ENCODE results near the gene OR2T10. TPM values are rescaled to one million over a fixed set of nuclear protein-coding genes. Genes with fewer than 3 reads are reported as not detected.

The OR2T10 gene
- total RNA-seq, 8 experiments from 2014 or later: 0.08 to 0.28 (median 0.09) TPM; not detected in 5

- ATAC-seq (replicated peaks in 6 of 8): peak in 5 of 8 experiments; percentile 26 to 82 (median 62)
- WGBS, 10 experiments: 11 to 86% (median 57%) methylated on average over 2 to 4 of the region's 4 CpGs; no CpG with 5 or more reads in 5 of the 10 experiments
Observed at GRCh38 chr1:248622570-248623001, 25.1 kb upstream of the OR2T10 start.

GRCh38 chr1:248621770-248622169, 24.3 kb upstream of the OR2T10 start:
- in situ Hi-C loops (cut with MboI; ENCODE audit: low pct_unique_long_range_greater_than_20kb in 2 of 9, low sequenced_read_pairs in 9 of 9, unreplicated experiment in 9 of 9): no loop called here
- Histone ChIP-seq H3K4me3 (no peak overlapping the region), H3K27ac (no peak overlapping the region), H3K4me1 (replicated peaks in 1 of 2) (no peaks in the 10 kb centered on the region)
- WGBS, 10 experiments: 9 to 65% (median 44%) methylated on average over 1 to 7 of the region's 7 CpGs; no CpG with 5 or more reads in 2 of the 10 experiments
- ATAC-seq (replicated peaks in 6 of 8): peak in 1 of 8 experiments; percentile 57

More at GRCh38 chr1:248622570-248623001, 25.1 kb upstream of the OR2T10 start:
- in situ Hi-C loops (cut with MboI; ENCODE audit: low pct_unique_long_range_greater_than_20kb in 2 of 9, low sequenced_read_pairs in 9 of 9, unreplicated experiment in 9 of 9): no loop called here
- H3K4me1 ChIP-seq (replicated peaks in 1 of 2): no peaks in the 10 kb centered on the region
- H3K27ac ChIP-seq: no peak overlapping the region
- no peak overlapping the region for H3K4me3 ChIP-seq

- 0 to 30% (median 4%) methylated on average over 1 to 3 of the region's 3 CpGs; no CpG with 5 or more reads in 2 of the 10 experiments for WGBS, 10 experiments
- Histone ChIP-seq H3K4me1 (replicated peaks in 1 of 2) (no peaks in the 10 kb centered on the region), H3K27ac (no peak overlapping the region), H3K4me3 (no peak overlapping the region)
- peak in 2 of 8 experiments; percentile 81 to 82 for ATAC-seq (replicated peaks in 6 of 8)
- in situ Hi-C loops (cut with MboI; ENCODE audit: low pct_unique_long_range_greater_than_20kb in 2 of 9, low sequenced_read_pairs in 9 of 9, unreplicated experiment in 9 of 9): no loop called here
Observed at GRCh38 chr1:248618878-248619277, 21.4 kb upstream of the OR2T10 start.

GRCh38 chr1:248618119-248618518, 20.6 kb upstream of the OR2T10 start:
- 0 to 68% (median 50%) methylated on average over 2 to 7 of the region's 7 CpGs; no CpG with 5 or more reads in 4 of the 10 experiments for WGBS, 10 experiments
- Histone ChIP-seq H3K27ac (no peak overlapping the region), H3K4me3 (no peak overlapping the region), H3K4me1 (replicated peaks in 1 of 2) (no peaks in the 10 kb centered on the region)
- ATAC-seq (replicated peaks in 6 of 8): no peak
- in situ Hi-C loops (cut with MboI; ENCODE audit: low pct_unique_long_range_greater_than_20kb in 2 of 9, low sequenced_read_pairs in 9 of 9, unreplicated experiment in 9 of 9): no loop called here

GRCh38 chr1:248613742-248614141, 16.2 kb upstream of the OR2T10 start:
- no peaks in the 10 kb centered on the region for H3K4me1 ChIP-seq (replicated peaks in 1 of 2)
- in situ Hi-C loops (cut with MboI; ENCODE audit: low pct_unique_long_range_greater_than_20kb in 2 of 9, low sequenced_read_pairs in 9 of 9, unreplicated experiment in 9 of 9): no loop called here
- ATAC-seq (replicated peaks in 6 of 8): no peak
- no peak overlapping the region for H3K27ac ChIP-seq
- H3K4me3 ChIP-seq: no peak overlapping the region
- WGBS, 10 experiments: 0 to 60% (median 14%) methylated on average over 1 of the region's 1 CpG; no CpG with 5 or more reads in 4 of the 10 experiments

GRCh38 chr1:248611883-248612414, 14.4 kb upstream of the OR2T10 start:
- no peak overlapping the region for H3K4me3 ChIP-seq
- no peak for ATAC-seq (replicated peaks in 6 of 8)
- WGBS, 10 experiments: 0 to 60% (median 57%) methylated on average over 1 to 4 of the region's 4 CpGs; no CpG with 5 or more reads in 4 of the 10 experiments
- no peak overlapping the region for H3K27ac ChIP-seq
- in situ Hi-C loops (cut with MboI; ENCODE audit: low pct_unique_long_range_greater_than_20kb in 2 of 9, low sequenced_read_pairs in 9 of 9, unreplicated experiment in 9 of 9): no loop called here
- H3K4me1 ChIP-seq (replicated peaks in 1 of 2): no peaks in the 10 kb centered on the region

GRCh38 chr1:248610301-248610700, 12.8 kb upstream of the OR2T10 start:
- 0 to 75% (median 11%) methylated on average over 1 to 3 of the region's 3 CpGs; no CpG with 5 or more reads in 1 of the 10 experiments for WGBS, 10 experiments
- no peak overlapping the region for H3K4me3 ChIP-seq
- in situ Hi-C loops (cut with MboI; ENCODE audit: low pct_unique_long_range_greater_than_20kb in 2 of 9, low sequenced_read_pairs in 9 of 9, unreplicated experiment in 9 of 9): no loop called here
- no peaks in the 10 kb centered on the region for H3K4me1 ChIP-seq (replicated peaks in 1 of 2)
- no peak for ATAC-seq (replicated peaks in 6 of 8)
- no peak overlapping the region for H3K27ac ChIP-seq

- no peak overlapping the region for H3K4me3 ChIP-seq
- H3K4me1 ChIP-seq (replicated peaks in 1 of 2): no peaks in the 10 kb centered on the region
- in situ Hi-C loops (cut with MboI; ENCODE audit: low pct_unique_long_range_greater_than_20kb in 2 of 9, low sequenced_read_pairs in 9 of 9, unreplicated experiment in 9 of 9): no loop called here
- H3K27ac ChIP-seq: no peak overlapping the region
- ATAC-seq (replicated peaks in 6 of 8): no peak
- 0 to 63% (median 39%) methylated on average over 1 to 8 of the region's 8 CpGs; no CpG with 5 or more reads in 3 of the 10 experiments for WGBS, 10 experiments
Observed at GRCh38 chr1:248599396-248599795, 1.9 kb upstream of the OR2T10 start.

GRCh38 chr1:248596615-248597014, 885 bp downstream of the OR2T10 start:
- Histone ChIP-seq H3K4me1 (replicated peaks in 1 of 2) (no peaks in the 10 kb centered on the region), H3K4me3 (no peak overlapping the region), H3K27ac (no peak overlapping the region)
- WGBS, 10 experiments: 57 to 90% (median 62%) methylated on average over 1 to 2 of the region's 2 CpGs; no CpG with 5 or more reads in 4 of the 10 experiments
- in situ Hi-C loops (cut with MboI; ENCODE audit: low pct_unique_long_range_greater_than_20kb in 2 of 9, low sequenced_read_pairs in 9 of 9, unreplicated experiment in 9 of 9): no loop called here
- no peak for ATAC-seq (replicated peaks in 6 of 8)

GRCh38 chr1:248593226-248593625, 4.3 kb downstream of the OR2T10 start:
- Histone ChIP-seq H3K4me3 (no peak overlapping the region), H3K4me1 (replicated peaks in 1 of 2) (no peaks in the 10 kb centered on the region), H3K27ac (no peak overlapping the region)
- ATAC-seq (replicated peaks in 6 of 8): no peak
- WGBS, 10 experiments: 58 to 64% (median 60%) methylated on average over 1 to 5 of the region's 5 CpGs; no CpG with 5 or more reads in 7 of the 10 experiments
- in situ Hi-C loops (cut with MboI; ENCODE audit: low pct_unique_long_range_greater_than_20kb in 2 of 9, low sequenced_read_pairs in 9 of 9, unreplicated experiment in 9 of 9): no loop called here

- no peak overlapping the region for H3K27ac ChIP-seq
Observed at GRCh38 chr1:248592655-248593054, 4.8 kb downstream of the OR2T10 start.

GRCh38 chr1:248590055-248590454, 7.4 kb downstream of the OR2T10 start:
- H3K4me1 ChIP-seq (replicated peaks in 1 of 2): no peaks in the 10 kb centered on the region
- no peak overlapping the region for H3K27ac ChIP-seq
- WGBS, 10 experiments: 34 to 93% (median 63%) methylated on average over 1 to 10 of the region's 17 CpGs; no CpG with 5 or more reads in 5 of the 10 experiments
- ATAC-seq (replicated peaks in 6 of 8): no peak
- in situ Hi-C loops (cut with MboI; ENCODE audit: low pct_unique_long_range_greater_than_20kb in 2 of 9, low sequenced_read_pairs in 9 of 9, unreplicated experiment in 9 of 9): no loop called here
- H3K4me3 ChIP-seq: no peak overlapping the region

More at GRCh38 chr1:248592655-248593054, 4.8 kb downstream of the OR2T10 start:
- no peak for ATAC-seq (replicated peaks in 6 of 8)
- H3K4me3 ChIP-seq: no peak overlapping the region
- no peaks in the 10 kb centered on the region for H3K4me1 ChIP-seq (replicated peaks in 1 of 2)
- WGBS, 10 experiments: 9 to 50% (median 20%) methylated on average over 1 of the region's 1 CpG; no CpG with 5 or more reads in 7 of the 10 experiments
- in situ Hi-C loops (cut with MboI; ENCODE audit: low pct_unique_long_range_greater_than_20kb in 2 of 9, low sequenced_read_pairs in 9 of 9, unreplicated experiment in 9 of 9): no loop called here

GRCh38 chr1:248589334-248589733, 8.2 kb downstream of the OR2T10 start:
- no peak overlapping the region for H3K27ac ChIP-seq
- H3K4me1 ChIP-seq (replicated peaks in 1 of 2): no peaks in the 10 kb centered on the region
- no peak overlapping the region for H3K4me3 ChIP-seq
- 0 to 61% (median 39%) methylated on average over 1 to 3 of the region's 3 CpGs; no CpG with 5 or more reads in 3 of the 10 experiments for WGBS, 10 experiments
- in situ Hi-C loops (cut with MboI; ENCODE audit: low pct_unique_long_range_greater_than_20kb in 2 of 9, low sequenced_read_pairs in 9 of 9, unreplicated experiment in 9 of 9): no loop called here
- ATAC-seq (replicated peaks in 6 of 8): no peak

GRCh38 chr1:248585266-248585665, 12.2 kb downstream of the OR2T10 start:
- no peak for ATAC-seq (replicated peaks in 6 of 8)
- Histone ChIP-seq H3K27ac (no peak overlapping the region), H3K4me1 (replicated peaks in 1 of 2) (no peaks in the 10 kb centered on the region), H3K4me3 (no peak overlapping the region)
- 7 to 90% (median 60%) methylated on average over 1 to 3 of the region's 3 CpGs; no CpG with 5 or more reads in 2 of the 10 experiments for WGBS, 10 experiments
- in situ Hi-C loops (cut with MboI; ENCODE audit: low pct_unique_long_range_greater_than_20kb in 2 of 9, low sequenced_read_pairs in 9 of 9, unreplicated experiment in 9 of 9): no loop called here
